K562 (cell line): ENCODE data around the gene CNGA1. TPM values are rescaled to one million over a fixed set of nuclear protein-coding genes. Genes with fewer than 3 reads are reported as not detected.
A peak's percentile ranks its signal among the peaks of the same experiment; 100 is the strongest.

Experiments used
- BDP1 ChIP-seq: IDR thresholded peaks from 3 replicates; pipeline ENCODE4 v1.6.1; 2011; ENCODE audit not compliant: insufficient read length, insufficient read depth
- ETV5 ChIP-seq: sonication (generic); formaldehyde crosslinking; IDR thresholded peaks from 2 replicates; pipeline ENCODE4 v1.4.0; 2020; ENCODE audit warnings: low read depth, mild to moderate bottlenecking, missing genetic modification reagents
- EWSR1 ChIP-seq: fragments of 450-650 bp; IDR thresholded peaks from 2 replicates; pipeline ENCODE4 v1.6.1; 2018; ENCODE audit warnings: borderline replicate concordance, mild to moderate bottlenecking, low read depth, moderate library complexity; ENCODE audit not compliant: partially characterized antibody
- FOS ChIP-seq: IDR thresholded peaks from 3 replicates; pipeline ENCODE4 v1.6.1; 2011; ENCODE audit not compliant: insufficient read length; ENCODE audit errors: extremely low read depth
- HDAC6 ChIP-seq: IDR thresholded peaks from 2 replicates; pipeline ENCODE4 v1.6.1; 2012; ENCODE audit warnings: low read depth, mild to moderate bottlenecking, control low read depth, inconsistent platforms, low read length, moderate library complexity
- KDM5B ChIP-seq: fragments of 200-600 bp; sonication (generic); IDR thresholded peaks from 2 replicates; pipeline ENCODE4 v1.6.1; 2012; ENCODE audit warnings: low read depth, mild to moderate bottlenecking, moderate library complexity, low read length, control low read depth, inconsistent platforms; ENCODE audit not compliant: insufficient replicate concordance
- L3MBTL2 ChIP-seq: fragments of 450-650 bp; IDR thresholded peaks from 2 replicates; pipeline ENCODE4 v1.6.1; 2016; ENCODE audit warnings: mild to moderate bottlenecking, moderate library complexity
- MCM2 ChIP-seq: fragments of 450-650 bp; IDR thresholded peaks from 2 replicates; pipeline ENCODE4 v1.6.1; 2017; ENCODE audit warnings: low read depth, mild to moderate bottlenecking
- MYBL2 ChIP-seq, 2 experiments: fragments of 450-650 bp in 1 of 2; sonication (generic) in 1 of 2; formaldehyde crosslinking in 1 of 2; IDR thresholded peaks; 2 replicates each; pipeline versions ENCODE4 v1.6.1 to v1.8.1; 2017 to 2022; ENCODE audit warnings: borderline replicate concordance in 1 of 2, inconsistent platforms in 1 of 2, low read depth in 1 of 2, mild to moderate bottlenecking in 1 of 2, missing genetic modification reagents in 1 of 2, moderate library complexity in 1 of 2
- NFYB ChIP-seq: IDR thresholded peaks from 2 replicates; pipeline ENCODE4 v1.6.1; 2011; ENCODE audit warnings: mild to moderate bottlenecking, moderate library complexity; ENCODE audit not compliant: insufficient read length; ENCODE audit errors: extremely low read depth
- NR2C2 ChIP-seq, 2 experiments: fragments of 200-800 bp in 1 of 2; sonication (Bioruptor generic) in 1 of 2; sonication (generic) in 1 of 2; formaldehyde crosslinking in 1 of 2; IDR thresholded peaks; 2 replicates each; pipeline versions ENCODE4 v1.6.1 to v1.8.0; 2016 to 2022; ENCODE audit warnings: mild to moderate bottlenecking in 1 of 2, missing compliant biosample characterization in 1 of 2, missing genetic modification characterization in 1 of 2, missing genetic modification reagents in 1 of 2
- NR4A1 ChIP-seq, 2 experiments: fragments of 250-450 bp in 1 of 2; fragments of 450-650 bp in 1 of 2; sonication (Bioruptor Pico) in 1 of 2; IDR thresholded peaks; 2 replicates each; pipeline versions ENCODE4 v1.4.0 to v1.6.1; 2016 to 2020; ENCODE audit warnings: mild to moderate bottlenecking in 2 of 2, missing compliant biosample characterization in 1 of 2, missing genetic modification characterization in 1 of 2, moderate library complexity in 1 of 2
- THRAP3 ChIP-seq: fragments of 450-650 bp; IDR thresholded peaks from 2 replicates; pipeline ENCODE4 v1.6.1; 2016; ENCODE audit warnings: mild to moderate bottlenecking, inconsistent platforms, borderline replicate concordance
- XRCC4 ChIP-seq: IDR thresholded peaks from one replicate; pipeline ENCODE4 v1.6.1; 2011; ENCODE audit not compliant: insufficient read depth, insufficient read length; ENCODE audit errors: extremely low read depth
- ZNF23 ChIP-seq: fragments of 250-450 bp; sonication (Bioruptor Pico); IDR thresholded peaks from 2 replicates; pipeline ENCODE4 v1.4.0; 2020; ENCODE audit warnings: mild to moderate bottlenecking
- ZNF696 ChIP-seq: fragments of 250-450 bp; sonication (Bioruptor Pico); conservative IDR thresholded peaks from 2 replicates; pipeline ENCODE4 v1.4.0; 2020; ENCODE audit warnings: mild to moderate bottlenecking, moderate library complexity
- ZNF778 ChIP-seq: fragments of 450-650 bp; formaldehyde crosslinking; IDR thresholded peaks from 2 replicates; pipeline ENCODE4 v1.4.0; 2020; ENCODE audit warnings: mild to moderate bottlenecking, moderate library complexity
- polyA plus RNA-seq, 8 experiments: library from polyadenylated mRNA; depleted of rRNA in 4 of 8; stranded (reverse) in 5 of 8; unstranded in 3 of 8; fragments of >200 nt; fragmentation: Nextera tagmentation in 2 of 8; fragmentation: Illumina TruSeq in 1 of 8; extraction: Ambion mirVana in 2 of 8; extraction: Trizol in 1 of 8; gene quantifications; 2 replicates each; pipeline versions ENCODE4 v1.2.1 to v1.2.3, GENCODE V29; 2011 to 2014; ENCODE audit warnings: inconsistent platforms in 1 of 8, missing spikeins in 1 of 8
- total RNA-seq, 7 experiments: library from RNA; depleted of rRNA in 6 of 7; stranded (reverse); fragments of >200 nt in 6 of 7; fragmentation: Illumina TruSeq in 2 of 7; extraction: Trizol in 2 of 7; gene quantifications; 2 replicates each; pipeline versions ENCODE4 v1.2.1 to v1.2.3, GENCODE V29; 2011 to 2021; ENCODE audit warnings: low replicate concordance in 1 of 7
- TF ChIP-seq, protein P1 (sequence below): fragments of 250-450 bp; sonication (Bioruptor Pico); IDR thresholded peaks from 2 replicates; pipeline ENCODE4 v1.8.0; 2021; ENCODE audit warnings: mild to moderate bottlenecking, moderate library complexity
- TF ChIP-seq, protein P2 (sequence below): fragments of 250-450 bp; sonication (Bioruptor Pico); IDR thresholded peaks from 2 replicates; pipeline ENCODE4 v1.5.0; 2020; ENCODE audit warnings: mild to moderate bottlenecking
- TF ChIP-seq, protein P3 (sequence below): fragments of 450-650 bp; IDR thresholded peaks from 2 replicates; pipeline ENCODE4 v1.6.1; 2018; ENCODE audit not compliant: partially characterized antibody
- TF ChIP-seq, protein P4 (sequence below): fragments of 250-450 bp; sonication (Bioruptor Pico); IDR thresholded peaks from 2 replicates; pipeline ENCODE4 v1.4.0; 2020

The CNGA1 gene
- total and polyA plus RNA-seq, 9 of the 15 experiments (the other 6 are each of a cell fraction or from before 2014, with no cell fraction given) = 0.03 to 0.29 (median 0.04) TPM; not detected in 5

DNA sequence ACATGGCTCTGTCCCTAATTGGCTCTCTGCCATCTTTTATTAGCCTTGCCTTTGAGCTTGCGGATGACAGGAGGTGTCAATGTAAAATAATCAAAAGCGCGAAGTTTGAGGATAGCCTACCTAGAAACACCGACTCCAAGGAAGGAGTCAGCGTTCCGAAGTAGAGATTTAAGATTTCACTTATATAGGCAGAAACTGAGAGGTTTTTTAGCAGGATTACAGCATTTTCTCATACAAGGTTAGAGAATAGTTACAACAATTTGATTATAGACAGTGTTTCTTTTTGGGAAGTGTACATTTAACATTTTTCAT lies 101.6 kb downstream of the CNGA1 start (continued):
- TF ChIP-seq NR4A1 (CRISPR knock-in tag; IDR thresholded peaks at IDR 0.05) (no peak), NR4A1 (tag; IDR thresholded peaks at IDR 0.05) (no peak), XRCC4 (no peak), THRAP3 (no peak), FOS (no peak), MCM2 (no peak), EWSR1 (no peak), ZNF778 (CRISPR knock-in tag) (no peak), HDAC6 (no peak), NFYB (no peak), NR2C2 (CRISPR knock-in tag; IDR thresholded peaks at IDR 0.05) (no peak), NR2C2 (tag; IDR thresholded peaks at IDR 0.05) (peak; percentile 98), ETV5 (CRISPR knock-in tag) (no peak), ZNF23 (CRISPR knock-in tag) (no peak), KDM5B (no peak), BDP1 (no peak), ZNF696 (CRISPR knock-in tag) (no peak), MYBL2 (IDR thresholded peaks at IDR 0.05; ENCODE audit: low read depth) (no peak), MYBL2 (CRISPR knock-in tag; IDR thresholded peaks at IDR 0.05; ENCODE audit: borderline replicate concordance) (no peak), L3MBTL2 (peak; percentile 48; the same call in 1 of the 2 replicates)
- TF ChIP-seq, protein P1, sequence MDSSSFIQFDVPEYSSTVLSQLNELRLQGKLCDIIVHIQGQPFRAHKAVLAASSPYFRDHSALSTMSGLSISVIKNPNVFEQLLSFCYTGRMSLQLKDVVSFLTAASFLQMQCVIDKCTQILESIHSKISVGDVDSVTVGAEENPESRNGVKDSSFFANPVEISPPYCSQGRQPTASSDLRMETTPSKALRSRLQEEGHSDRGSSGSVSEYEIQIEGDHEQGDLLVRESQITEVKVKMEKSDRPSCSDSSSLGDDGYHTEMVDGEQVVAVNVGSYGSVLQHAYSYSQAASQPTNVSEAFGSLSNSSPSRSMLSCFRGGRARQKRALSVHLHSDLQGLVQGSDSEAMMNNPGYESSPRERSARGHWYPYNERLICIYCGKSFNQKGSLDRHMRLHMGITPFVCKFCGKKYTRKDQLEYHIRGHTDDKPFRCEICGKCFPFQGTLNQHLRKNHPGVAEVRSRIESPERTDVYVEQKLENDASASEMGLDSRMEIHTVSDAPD (CRISPR knock-in tag) = no peak
- TF ChIP-seq, protein P2, sequence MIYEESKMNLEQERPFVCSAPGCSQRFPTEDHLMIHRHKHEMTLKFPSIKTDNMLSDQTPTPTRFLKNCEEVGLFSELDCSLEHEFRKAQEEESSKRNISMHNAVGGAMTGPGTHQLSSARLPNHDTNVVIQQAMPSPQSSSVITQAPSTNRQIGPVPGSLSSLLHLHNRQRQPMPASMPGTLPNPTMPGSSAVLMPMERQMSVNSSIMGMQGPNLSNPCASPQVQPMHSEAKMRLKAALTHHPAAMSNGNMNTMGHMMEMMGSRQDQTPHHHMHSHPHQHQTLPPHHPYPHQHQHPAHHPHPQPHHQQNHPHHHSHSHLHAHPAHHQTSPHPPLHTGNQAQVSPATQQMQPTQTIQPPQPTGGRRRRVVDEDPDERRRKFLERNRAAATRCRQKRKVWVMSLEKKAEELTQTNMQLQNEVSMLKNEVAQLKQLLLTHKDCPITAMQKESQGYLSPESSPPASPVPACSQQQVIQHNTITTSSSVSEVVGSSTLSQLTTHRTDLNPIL (CRISPR knock-in tag) = no peak
- TF ChIP-seq, protein P3, sequence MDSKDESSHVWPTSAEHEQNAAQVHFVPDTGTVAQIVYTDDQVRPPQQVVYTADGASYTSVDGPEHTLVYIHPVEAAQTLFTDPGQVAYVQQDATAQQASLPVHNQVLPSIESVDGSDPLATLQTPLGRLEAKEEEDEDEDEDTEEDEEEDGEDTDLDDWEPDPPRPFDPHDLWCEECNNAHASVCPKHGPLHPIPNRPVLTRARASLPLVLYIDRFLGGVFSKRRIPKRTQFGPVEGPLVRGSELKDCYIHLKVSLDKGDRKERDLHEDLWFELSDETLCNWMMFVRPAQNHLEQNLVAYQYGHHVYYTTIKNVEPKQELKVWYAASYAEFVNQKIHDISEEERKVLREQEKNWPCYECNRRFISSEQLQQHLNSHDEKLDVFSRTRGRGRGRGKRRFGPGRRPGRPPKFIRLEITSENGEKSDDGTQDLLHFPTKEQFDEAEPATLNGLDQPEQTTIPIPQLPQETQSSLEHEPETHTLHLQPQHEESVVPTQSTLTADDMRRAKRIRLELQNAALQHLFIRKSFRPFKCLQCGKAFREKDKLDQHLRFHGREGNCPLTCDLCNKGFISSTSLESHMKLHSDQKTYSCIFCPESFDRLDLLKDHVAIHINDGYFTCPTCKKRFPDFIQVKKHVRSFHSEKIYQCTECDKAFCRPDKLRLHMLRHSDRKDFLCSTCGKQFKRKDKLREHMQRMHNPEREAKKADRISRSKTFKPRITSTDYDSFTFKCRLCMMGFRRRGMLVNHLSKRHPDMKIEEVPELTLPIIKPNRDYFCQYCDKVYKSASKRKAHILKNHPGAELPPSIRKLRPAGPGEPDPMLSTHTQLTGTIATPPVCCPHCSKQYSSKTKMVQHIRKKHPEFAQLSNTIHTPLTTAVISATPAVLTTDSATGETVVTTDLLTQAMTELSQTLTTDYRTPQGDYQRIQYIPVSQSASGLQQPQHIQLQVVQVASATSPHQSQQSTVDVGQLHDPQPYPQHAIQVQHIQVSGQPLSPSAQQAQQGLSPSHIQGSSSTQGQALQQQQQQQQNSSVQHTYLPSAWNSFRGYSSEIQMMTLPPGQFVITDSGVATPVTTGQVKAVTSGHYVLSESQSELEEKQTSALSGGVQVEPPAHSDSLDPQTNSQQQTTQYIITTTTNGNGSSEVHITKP = no peak
- TF ChIP-seq, protein P4, sequence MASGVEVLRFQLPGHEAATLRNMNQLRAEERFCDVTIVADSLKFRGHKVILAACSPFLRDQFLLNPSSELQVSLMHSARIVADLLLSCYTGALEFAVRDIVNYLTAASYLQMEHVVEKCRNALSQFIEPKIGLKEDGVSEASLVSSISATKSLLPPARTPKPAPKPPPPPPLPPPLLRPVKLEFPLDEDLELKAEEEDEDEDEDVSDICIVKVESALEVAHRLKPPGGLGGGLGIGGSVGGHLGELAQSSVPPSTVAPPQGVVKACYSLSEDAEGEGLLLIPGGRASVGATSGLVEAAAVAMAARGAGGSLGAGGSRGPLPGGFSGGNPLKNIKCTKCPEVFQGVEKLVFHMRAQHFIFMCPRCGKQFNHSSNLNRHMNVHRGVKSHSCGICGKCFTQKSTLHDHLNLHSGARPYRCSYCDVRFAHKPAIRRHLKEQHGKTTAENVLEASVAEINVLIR (CRISPR knock-in tag) = no peak
